Inflammatory macrophage (primary cell): ENCODE measurements around the gene MAFG.

ENCODE experiments used
- DNase-seq, 2 donors: peaks; one replicate each; pipeline ENCODE4 v3.0.0-alpha.2; 2020 to 2022
- total RNA-seq, 18 experiments: gene quantifications; one replicate each; lab custom pipeline; 2026; ENCODE audit warnings: mixed read lengths in 6 of 18, inconsistent platforms in 2 of 18; lab: John Stamatoyannopoulos, UW

Gene MAFG
- total RNA-seq = 46.6 to 86.4 (median 68.8) reads per million in 18 experiments

DNA sequence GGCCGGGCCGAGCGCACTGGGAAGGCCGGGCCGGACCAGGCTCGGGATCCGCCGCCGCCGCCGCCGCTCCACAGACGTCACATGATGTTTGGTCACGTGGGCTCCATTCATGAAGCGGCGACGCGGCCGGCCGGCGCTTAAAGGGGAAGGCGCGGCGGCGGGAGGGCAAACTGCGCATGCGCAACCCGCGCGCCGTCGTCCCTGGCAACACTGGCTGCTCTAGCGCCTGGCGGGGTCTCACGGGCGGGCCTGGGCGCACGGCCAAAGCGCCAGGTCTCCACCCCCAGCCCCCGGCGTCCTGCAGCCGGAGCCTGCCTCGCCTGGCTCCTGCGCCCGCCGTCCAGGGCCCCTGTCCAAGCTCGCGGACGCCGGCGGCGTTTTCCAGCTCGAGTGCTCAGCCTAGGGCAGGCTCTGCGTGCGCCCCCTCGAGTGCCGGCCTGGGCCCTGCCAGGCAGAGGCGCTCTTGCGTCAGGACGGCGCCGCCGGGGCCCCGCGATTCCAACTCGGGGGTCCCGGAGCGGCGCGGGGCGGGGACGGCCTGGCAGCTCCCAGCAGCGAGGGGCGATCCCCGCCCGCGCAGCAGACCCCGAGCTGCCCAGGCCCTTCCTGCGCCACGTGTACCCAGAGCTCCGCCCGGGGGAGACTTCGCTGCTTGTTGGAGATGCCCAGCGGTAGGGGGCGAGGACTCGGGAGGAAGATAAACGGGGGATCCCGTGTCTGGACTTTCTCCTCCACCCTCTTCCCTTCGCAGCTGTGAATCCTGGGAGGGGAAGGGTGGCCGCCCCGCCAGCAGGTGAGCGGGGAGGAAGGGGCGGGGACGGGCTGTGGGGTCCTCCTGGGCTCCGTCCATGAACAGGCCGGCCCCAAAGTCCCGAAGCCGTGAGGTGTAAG is at the start of gene MAFG:
Gene MAFG (minus strand): TSS at position 83 of the 891 bp plus-strand sequence. CDS start 4,550 bp downstream, outside the sequence.
- peak; percentile 91 to 95 for DNase-seq

- peak; percentile 38 to 61 for DNase-seq
These were observed 49.0 kb upstream of the MAFG start for GRCh38 chr17:81976332-81977210.

DNA sequence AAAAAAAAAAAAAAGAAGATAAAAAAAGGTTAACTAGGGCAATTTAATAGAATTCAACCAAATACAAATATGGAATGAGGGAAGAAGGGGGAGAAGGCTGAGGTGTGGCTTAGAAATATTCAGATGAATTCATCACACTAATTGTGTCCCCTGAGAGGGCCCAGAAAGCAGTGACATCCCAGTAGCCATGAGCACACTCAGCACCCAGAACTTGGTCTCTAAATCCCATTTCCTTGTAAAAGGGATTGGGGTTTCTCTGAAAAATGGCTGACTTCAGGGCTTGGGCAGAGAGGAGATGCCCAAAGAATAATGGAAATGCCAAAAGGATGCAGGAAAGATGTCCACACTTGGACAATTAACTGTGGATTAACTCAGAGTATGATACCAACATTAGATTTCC is 45.9 kb upstream of the MAFG start:
- DNase-seq = no peak

- DNase-seq = no peak
These were observed 41.6 kb upstream of the MAFG start for GRCh38 chr17:81968850-81969812.

DNA sequence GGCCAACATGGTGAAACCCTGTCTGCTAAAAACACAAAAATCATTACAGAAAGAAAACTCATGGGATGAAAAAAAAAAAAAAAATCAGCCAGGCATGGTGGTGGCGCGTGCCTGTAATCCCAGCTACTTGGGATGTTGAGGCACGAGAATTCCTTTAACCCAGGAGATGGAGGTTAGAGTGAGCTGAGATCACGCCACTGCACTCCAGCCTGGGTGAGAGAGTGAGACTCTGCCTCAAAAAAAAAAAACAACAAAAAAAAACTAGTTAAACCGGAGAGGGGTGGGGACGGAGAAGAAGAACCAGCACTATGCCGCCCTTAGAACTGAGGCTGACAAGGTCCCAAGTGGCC is 40.8 kb upstream of the MAFG start:
- no peak for DNase-seq

DNA sequence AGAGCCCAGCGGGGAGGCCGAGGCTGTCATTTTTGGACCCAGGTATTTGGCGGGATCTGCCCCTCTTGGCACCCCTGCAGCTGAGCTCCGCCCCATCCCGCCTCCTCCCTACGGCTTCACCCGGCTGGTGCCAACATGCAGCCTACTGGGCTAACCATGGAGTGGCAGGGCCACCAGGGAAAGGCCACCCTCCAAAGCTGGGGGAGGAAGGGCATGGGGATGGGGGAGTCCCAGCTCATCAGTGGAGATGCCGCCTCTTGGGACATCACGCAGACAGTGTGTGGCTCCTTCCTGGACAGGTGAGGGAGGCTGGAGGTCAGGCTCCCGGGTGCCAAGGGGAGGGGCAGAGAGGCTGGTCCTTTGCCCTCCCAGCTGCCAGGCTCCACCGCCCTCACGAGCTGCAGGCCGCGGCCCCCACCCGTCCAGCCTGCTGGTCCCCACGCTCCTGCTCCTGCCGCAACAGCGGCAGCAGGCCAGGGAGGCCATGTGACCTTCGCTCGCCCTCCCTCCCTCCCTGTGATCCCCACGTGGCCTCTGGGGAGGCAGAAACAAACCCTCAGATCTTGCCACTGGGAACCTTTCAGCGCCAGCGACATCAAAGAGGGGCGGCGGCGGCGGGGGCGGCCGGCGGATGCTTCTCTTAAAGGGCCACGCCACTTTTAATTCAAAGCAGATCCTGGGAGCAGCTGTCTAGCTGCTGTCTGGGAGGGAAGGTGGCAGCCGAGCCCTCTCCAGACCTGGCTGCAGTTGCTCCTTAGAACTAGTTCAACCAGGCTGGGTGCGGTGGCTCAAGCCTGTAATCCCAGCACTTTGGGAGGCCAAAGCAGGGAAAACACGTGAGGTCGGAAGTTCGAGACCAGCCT is 40.2 kb upstream of the MAFG start:
- DNase-seq = peak; percentile 88 to 93

GRCh38 chr17:81967244-81967532 is 39.7 kb upstream of the MAFG start:
- DNase-seq = no peak

DNA sequence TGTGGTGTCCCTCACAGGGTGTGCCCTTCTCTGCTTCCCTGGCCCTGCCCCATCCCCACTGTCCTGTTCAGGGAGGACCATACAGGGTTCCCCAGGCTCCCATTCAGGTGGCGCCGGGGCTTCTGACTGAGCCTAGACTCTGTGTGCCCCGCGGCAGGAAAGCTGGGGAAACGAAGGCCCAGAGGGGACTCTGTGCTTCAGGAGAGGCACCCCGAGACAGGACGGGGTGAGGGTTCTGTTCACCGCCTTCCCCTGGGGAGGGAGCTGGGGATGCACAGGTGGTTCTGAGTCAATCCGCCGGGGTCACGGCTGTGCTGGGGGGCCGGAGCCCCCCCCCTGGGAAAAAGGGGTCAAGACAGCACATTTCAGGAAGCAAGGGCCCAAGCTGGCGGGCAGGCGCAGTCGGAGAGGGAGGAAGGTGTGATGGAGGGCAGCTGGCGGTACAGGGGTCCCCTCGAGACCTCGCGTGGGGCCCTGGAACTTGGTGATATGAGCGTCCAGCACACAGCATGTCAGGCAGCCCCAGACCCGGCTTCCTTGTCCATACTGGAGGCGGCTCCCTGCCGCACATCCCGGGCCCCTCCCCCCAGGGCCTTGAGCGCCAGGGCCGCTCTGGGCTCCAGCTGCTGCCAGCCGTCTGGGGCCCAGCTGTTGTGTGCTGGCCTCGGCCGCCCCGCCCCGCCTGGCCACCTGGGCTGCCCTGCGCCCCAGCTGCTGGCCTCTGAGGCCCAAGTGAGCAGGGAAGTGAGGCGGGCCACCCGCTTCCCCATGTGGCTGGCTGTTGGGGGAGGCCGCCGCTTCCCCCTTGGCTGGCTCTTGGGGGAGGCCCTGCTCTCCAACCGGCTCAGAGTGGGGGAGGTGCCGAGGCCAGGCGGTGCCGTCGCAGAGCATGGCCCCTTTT is 39.1 kb upstream of the MAFG start:
- peak; percentile 26 to 67 for DNase-seq

GRCh38 chr17:81964081-81964849 is 36.7 kb upstream of the MAFG start:
- no peak for DNase-seq

DNA sequence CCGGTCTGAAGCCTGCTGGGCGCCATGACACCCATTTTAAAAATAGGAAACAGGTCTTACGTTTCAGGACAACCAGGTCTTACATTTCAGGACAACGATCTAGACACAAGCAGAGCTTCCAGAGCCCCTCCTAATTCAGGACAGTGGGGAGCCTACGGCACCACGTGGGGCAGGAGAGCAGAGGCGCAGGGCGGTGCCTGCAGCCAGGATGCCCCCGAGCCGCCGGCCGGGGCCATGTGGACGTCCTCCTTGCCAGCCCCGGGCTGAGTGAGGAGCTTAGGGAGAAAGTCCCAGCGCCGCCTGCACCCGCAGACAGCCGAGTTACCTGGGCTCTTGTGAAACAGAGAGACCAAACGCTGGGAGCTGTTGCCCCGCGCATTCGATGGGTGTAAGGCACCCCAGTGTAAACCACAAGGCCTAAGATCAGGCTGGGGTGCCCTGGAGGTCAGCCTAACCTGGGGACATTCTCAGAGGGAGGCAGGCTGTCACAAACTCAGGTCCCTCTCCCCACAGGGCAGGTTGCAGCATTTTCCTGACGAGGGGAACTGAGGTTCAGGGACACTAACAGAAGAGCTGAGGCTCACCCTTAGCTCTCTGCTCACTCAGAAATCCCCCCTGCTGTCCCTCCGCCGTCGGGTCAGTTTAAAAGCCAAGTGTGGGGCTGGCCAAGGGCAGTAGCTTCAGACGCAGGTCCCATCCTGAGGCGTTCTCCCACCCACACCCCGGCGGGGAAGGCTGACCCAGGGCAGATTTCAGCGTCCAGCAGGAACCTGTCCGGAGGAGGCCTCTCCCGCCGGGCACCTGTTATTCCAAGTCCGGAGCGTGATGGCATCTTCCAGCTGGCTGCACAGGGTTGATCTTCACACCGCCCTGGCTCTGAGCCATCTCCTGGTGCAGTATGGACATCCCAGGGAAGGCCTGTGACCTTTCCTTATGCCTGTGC is 35.2 kb upstream of the MAFG start:
- no peak for DNase-seq

GRCh38 chr17:81961521-81962498 is 34.3 kb upstream of the MAFG start:
- DNase-seq = no peak

- DNase-seq = no peak
These were observed 33.6 kb upstream of the MAFG start, which contains the start of gene NOTUM for GRCh38 chr17:81961087-81961511. NOTUM (minus strand) TSS chr17:81961187; CDS start chr17:81960909, 278 bp downstream.

- no peak for DNase-seq
These were observed 32.8 kb upstream of the MAFG start for GRCh38 chr17:81960130-81960958.

DNA sequence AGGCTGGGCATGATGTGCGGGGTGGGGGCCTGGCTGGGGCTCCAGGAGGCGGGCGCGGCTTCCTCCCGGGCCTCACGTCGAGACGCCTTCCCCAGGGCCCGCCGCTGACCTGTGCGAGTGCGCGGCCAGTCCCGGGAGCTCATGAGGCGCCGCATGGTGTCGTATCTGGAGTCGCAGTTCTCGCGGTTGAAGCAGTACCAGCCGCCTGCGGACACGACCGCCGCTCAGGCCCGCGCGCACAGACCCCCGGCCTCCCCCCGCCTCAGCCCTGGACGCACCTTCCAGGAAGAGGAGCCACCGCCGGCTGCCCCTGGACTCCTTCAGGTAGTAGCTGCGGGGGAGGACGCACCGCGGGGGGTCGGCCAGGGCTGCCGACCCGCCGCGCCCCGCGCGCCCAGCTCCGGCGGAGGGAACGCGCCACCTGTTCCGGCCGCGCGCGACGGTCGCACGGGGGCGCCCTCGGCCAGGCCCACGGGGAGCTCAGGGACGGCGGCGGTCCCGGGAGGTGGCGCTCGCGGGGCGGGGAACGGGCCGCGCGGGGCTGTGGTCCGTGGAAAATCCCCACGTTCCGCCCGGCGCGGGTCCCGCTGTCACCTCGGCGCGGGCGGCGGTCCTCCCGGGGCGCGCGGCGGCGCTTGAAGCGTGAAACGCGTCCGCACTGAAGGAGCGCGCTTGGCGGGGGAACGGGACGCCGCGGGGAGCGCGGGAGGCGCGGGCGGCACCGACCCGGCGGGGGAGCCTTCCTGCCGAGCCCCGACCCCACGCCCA is 32.0 kb upstream of the MAFG start:
- peak; percentile 61 to 69 for DNase-seq
